ENCODE measurements around the gene KCNQ1.

- TF ChIP-seq CTCF (IDR thresholded peaks at IDR 0.05; ENCODE audit: insufficient read depth, low read length, poor library complexity, severe bottlenecking) = no peak
- no peak for TF ChIP-seq EZH2phosphoT487 (conservative IDR thresholded peaks at IDR 0.05; ENCODE audit: low read length)
These were observed 382.4 kb downstream of the KCNQ1 start for GRCh38 chr11:2827256-2827655.
